SK-N-MC (cell line): ENCODE results near the gene TTC8.

Experiments
- EZH2 ChIP-seq: fragments of 200-600 bp; sonication (generic); IDR thresholded peaks from one replicate; pipeline ENCODE4 v1.6.1; 2017; ENCODE audit warnings: antibody characterized with exemption
- POLR2AphosphoS5 ChIP-seq: IDR thresholded peaks from 2 replicates; pipeline ENCODE4 v1.6.1; 2012; ENCODE audit warnings: mild to moderate bottlenecking, low read depth, low read length, borderline replicate concordance

- no peak for TF ChIP-seq POLR2AphosphoS5
- TF ChIP-seq EZH2, result no peak
Measured at GRCh38 chr14:88844980-88845491, 20.6 kb downstream of the TTC8 start.
